GM12878 (cell line): ENCODE results near the gene SMKR1. TPM values are rescaled to one million over a fixed set of nuclear protein-coding genes. Genes with fewer than 3 reads are reported as not detected.

Experiments
- ATAC-seq: fragments of 200-7000 bp; cut with Tn5 transposase; 3 replicates; pipeline ENCODE4 v1.9.1; 2020; ENCODE audit warnings: mild to moderate bottlenecking, moderate library complexity
- BruUV-seq: library from RNA; stranded (reverse); fragments of 400-500 nt; replicated peaks from 2 replicates; lab custom pipeline; 2021; lab: Mats Ljungman, UMichigan
- CTCF ChIA-PET: fragments of 300-600 bp; sonication (Branson Sonifier 250); formaldehyde crosslinking; extraction: SDS; loops from one replicate; lab custom pipeline; 2021; ENCODE audit warnings: inconsistent platforms; lab: Yijun Ruan, JAX
- POLR2A ChIA-PET: fragments of 350-600 bp; formaldehyde crosslinking; extraction: SDS; loops from one replicate; lab custom pipeline; 2021; ENCODE audit warnings: inconsistent platforms; lab: Charles Lee
- RAD21 ChIA-PET: fragments of 300-600 bp; sonication (Branson Sonifier 250); formaldehyde crosslinking; loops from one replicate; lab custom pipeline; 2023; ENCODE audit warnings: antibody characterized with exemption; ENCODE audit not compliant: unreplicated experiment; lab: Charles Lee
- SMC1A ChIA-PET: fragments of 300-600 bp; sonication (Branson Sonifier 250); formaldehyde crosslinking; loops from one replicate; lab custom pipeline; 2023; ENCODE audit not compliant: unreplicated experiment, uncharacterized antibody; lab: Charles Lee
- DNase-seq: peaks from one replicate; pipeline ENCODE4 v3.0.0-alpha.2; 2011; ENCODE audit warnings: low read depth, low spot score
- FAIRE-seq: peaks from 3 replicates; lab custom pipeline; 2011; peaks lifted over from hg19 to GRCh38; lab: Jason Lieb, UNC
- H2AFZ ChIP-seq: 2 replicates; pipeline ENCODE4 v1.6.0; 2011; ENCODE audit warnings: low read depth, low read length, control low read depth; ENCODE audit not compliant: control insufficient read depth
- H3K27ac ChIP-seq: 2 replicates; pipeline ENCODE4 v1.5.1; 2011; ENCODE audit warnings: control low read depth; ENCODE audit not compliant: control insufficient read depth, insufficient read depth
- H3K27me3 ChIP-seq, 2 experiments: replicated peaks in 1 of 2; 2 replicates each; pipeline versions ENCODE4 v1.6.0 to v1.6.1; 2011; ENCODE audit warnings: low read length in 1 of 2; ENCODE audit not compliant: control insufficient read depth in 2 of 2, insufficient read depth in 2 of 2
- H3K36me3 ChIP-seq, 2 experiments: 2 replicates each; pipeline ENCODE4 v1.5.1; 2011; ENCODE audit warnings: low read length in 1 of 2; ENCODE audit not compliant: control insufficient read depth in 2 of 2, insufficient read depth in 2 of 2
- H3K4me1 ChIP-seq: 2 replicates; pipeline ENCODE4 v1.6.1; 2011; ENCODE audit warnings: mild to moderate bottlenecking, low read length, moderate library complexity, mixed read lengths; ENCODE audit not compliant: control insufficient read depth, insufficient read depth
- H3K4me2 ChIP-seq: 2 replicates; pipeline ENCODE4 v1.6.0; 2011; ENCODE audit warnings: control low read depth; ENCODE audit not compliant: control insufficient read depth, insufficient read depth
- H3K4me3 ChIP-seq: fragments of 200-600 bp; sonication (generic); 2 replicates; pipeline ENCODE4 v1.5.1; 2016
- H3K79me2 ChIP-seq: 2 replicates; pipeline ENCODE4 v1.6.0; 2011; ENCODE audit warnings: low read length; ENCODE audit not compliant: control insufficient read depth, insufficient read depth
- H3K9ac ChIP-seq: 2 replicates; pipeline ENCODE4 v1.8.0; 2011; ENCODE audit warnings: low read length, control low read depth, mixed read lengths; ENCODE audit not compliant: control insufficient read depth, insufficient read depth
- H3K9me3 ChIP-seq: replicated peaks from 3 replicates; pipeline ENCODE4 v1.5.1; 2011; ENCODE audit warnings: mild to moderate bottlenecking, low read length; ENCODE audit not compliant: control insufficient read depth, insufficient read depth
- H4K20me1 ChIP-seq: 2 replicates; pipeline ENCODE4 v1.6.0; 2011; ENCODE audit not compliant: control insufficient read depth, insufficient read depth
- CHD4 ChIP-seq: fragments of 200-600 bp; sonication (generic); IDR thresholded peaks from 2 replicates; pipeline ENCODE4 v1.6.1; 2016; ENCODE audit warnings: mild to moderate bottlenecking
- E2F4 ChIP-seq: IDR thresholded peaks from 2 replicates; pipeline ENCODE4 v1.6.1; 2012; ENCODE audit warnings: low read depth, low read length, improper control_type of control experiment
- EZH2 ChIP-seq: IDR thresholded peaks from 2 replicates; pipeline ENCODE4 v1.6.1; 2012; ENCODE audit warnings: low read depth, mild to moderate bottlenecking, control low read depth, inconsistent platforms, low read length, borderline replicate concordance; ENCODE audit not compliant: control insufficient read depth
- NFIC ChIP-seq: IDR thresholded peaks from 2 replicates; pipeline ENCODE4 v1.6.1; 2012; ENCODE audit warnings: low read depth, mild to moderate bottlenecking, inconsistent platforms, low read length, moderate library complexity
- RAD21 ChIP-seq: IDR thresholded peaks from 2 replicates; pipeline ENCODE4 v1.6.1; 2011; ENCODE audit warnings: mild to moderate bottlenecking, low read depth, low read length, moderate library complexity; ENCODE audit not compliant: insufficient read depth
- REST ChIP-seq: IDR thresholded peaks from 2 replicates; pipeline ENCODE4 v1.6.1; 2012; ENCODE audit warnings: mild to moderate bottlenecking, low read depth, low read length
- SMAD1 ChIP-seq: fragments of 450-650 bp; IDR thresholded peaks from 2 replicates; pipeline ENCODE4 v1.6.1; 2018; ENCODE audit warnings: mild to moderate bottlenecking, low read depth; ENCODE audit not compliant: partially characterized antibody
- SPI1 ChIP-seq: IDR thresholded peaks from 2 replicates; pipeline ENCODE4 v1.6.1; 2011; ENCODE audit warnings: low read depth, mild to moderate bottlenecking, low read length, moderate library complexity, borderline replicate concordance; ENCODE audit not compliant: insufficient read depth
- SUPT20H ChIP-seq: IDR thresholded peaks from 2 replicates; pipeline ENCODE4 v1.6.1; 2011; ENCODE audit warnings: low read depth, mild to moderate bottlenecking, low read length, moderate library complexity, borderline replicate concordance; ENCODE audit not compliant: control insufficient read depth
- TCF3 ChIP-seq: IDR thresholded peaks from 2 replicates; pipeline ENCODE4 v1.6.1; 2012; ENCODE audit warnings: low read depth, mild to moderate bottlenecking, low read length, borderline replicate concordance; ENCODE audit not compliant: insufficient read depth
- YBX1 ChIP-seq: fragments of 450-650 bp; IDR thresholded peaks from 2 replicates; pipeline ENCODE4 v1.6.1; 2016; ENCODE audit warnings: antibody characterized with exemption
- WGBS: methylation state at CpG from one replicate; pipeline ENCODE4 v1.1.6; 2016; ENCODE audit warnings: low lambda C conversion rate; ENCODE audit not compliant: insufficient replicate concordance, insufficient coverage; ENCODE audit errors: missing lambda C conversion rate; 5-methylcytosine and 5-hydroxymethylcytosine counted together
- in situ Hi-C: fragments of 300-500 bp; cut with MboI; formaldehyde crosslinking; loops from 9 replicates; pipeline ENCODE4 v1.14.3; 2018; ENCODE audit warnings: mixed read lengths
- intact Hi-C: fragments of 100-400 bp; cut with micrococcal nuclease; formaldehyde crosslinking; loops from one replicate; pipeline ENCODE4 v1.14.2; 2022; ENCODE audit not compliant: unreplicated experiment
- polyA plus RNA-seq, 11 experiments: library from polyadenylated mRNA; depleted of rRNA in 4 of 11; unstranded in 6 of 11; stranded (reverse) in 5 of 11; fragments of >200 nt; fragmentation: Nextera tagmentation in 4 of 11; fragmentation: Illumina TruSeq in 1 of 11; extraction: Ambion mirVana in 4 of 11; extraction: Trizol in 1 of 11; gene quantifications; 1 replicate in 1 of 11; 2 replicates in 10 of 11; pipeline versions ENCODE4 v1.2.1 to v1.2.3, GENCODE V29; 2011 to 2016; ENCODE audit warnings: inconsistent platforms in 2 of 11, missing spikeins in 2 of 11, low read depth in 1 of 11
- total RNA-seq, 4 experiments: library from RNA; depleted of rRNA in 3 of 4; stranded (reverse); fragments of >200 nt in 3 of 4; fragmentation: Illumina TruSeq in 1 of 4; extraction: Trizol in 1 of 4; gene quantifications; 2 replicates each; pipeline versions ENCODE4 v1.2.1 to v1.2.3, GENCODE V29; 2013 to 2021
- TF ChIP-seq, protein P1 (sequence below): fragments of 450-650 bp; IDR thresholded peaks from 2 replicates; pipeline ENCODE4 v1.6.1; 2017; ENCODE audit warnings: antibody characterized with exemption, mild to moderate bottlenecking, moderate library complexity
- TF ChIP-seq, protein P2 (sequence below): IDR thresholded peaks from 2 replicates; pipeline ENCODE4 v1.6.1; 2011; ENCODE audit warnings: mild to moderate bottlenecking, low read depth, low read length, moderate library complexity; ENCODE audit not compliant: insufficient replicate concordance

Gene SMKR1
- total and polyA plus RNA-seq, 10 of the 15 experiments (the other 5 are each of a cell fraction or from before 2014, with no cell fraction given), result 0.37 to 2.6 (median 0.83) TPM

DNA sequence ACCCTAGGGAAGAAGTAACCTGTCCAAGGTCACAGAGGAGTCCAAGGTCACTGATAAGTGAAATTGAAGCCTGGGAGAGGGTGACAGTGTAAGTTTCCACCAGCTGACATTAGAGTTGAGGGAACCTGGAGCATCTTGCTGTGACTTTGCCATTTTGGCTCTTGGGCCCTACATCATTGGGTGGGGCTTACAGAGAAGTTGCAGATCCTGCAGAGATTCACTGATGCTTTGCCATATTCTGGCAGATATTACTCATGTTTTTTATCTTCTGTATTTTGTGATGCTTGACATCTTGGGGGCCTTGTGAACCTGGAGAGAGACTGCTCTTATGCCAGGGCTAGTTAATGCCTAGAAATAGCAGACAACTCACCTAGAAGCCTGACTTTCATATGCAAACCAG lies 36.5 kb downstream of the SMKR1 start (continued):
- no peak for TF ChIP-seq REST
- no peak for TF ChIP-seq SMAD1
- no peak for TF ChIP-seq RAD21
- TF ChIP-seq, all 136 proteins: peak for 0

- POLR2A ChIA-PET, result no interaction called here
- FAIRE-seq, result no peak
- TF ChIP-seq SUPT20H (no peak), YBX1 (no peak), CHD4 (no peak), NFIC (no peak), E2F4 (no peak), SPI1 (no peak), EZH2 (no peak), TCF3 (no peak)
- TF ChIP-seq, protein P1, sequence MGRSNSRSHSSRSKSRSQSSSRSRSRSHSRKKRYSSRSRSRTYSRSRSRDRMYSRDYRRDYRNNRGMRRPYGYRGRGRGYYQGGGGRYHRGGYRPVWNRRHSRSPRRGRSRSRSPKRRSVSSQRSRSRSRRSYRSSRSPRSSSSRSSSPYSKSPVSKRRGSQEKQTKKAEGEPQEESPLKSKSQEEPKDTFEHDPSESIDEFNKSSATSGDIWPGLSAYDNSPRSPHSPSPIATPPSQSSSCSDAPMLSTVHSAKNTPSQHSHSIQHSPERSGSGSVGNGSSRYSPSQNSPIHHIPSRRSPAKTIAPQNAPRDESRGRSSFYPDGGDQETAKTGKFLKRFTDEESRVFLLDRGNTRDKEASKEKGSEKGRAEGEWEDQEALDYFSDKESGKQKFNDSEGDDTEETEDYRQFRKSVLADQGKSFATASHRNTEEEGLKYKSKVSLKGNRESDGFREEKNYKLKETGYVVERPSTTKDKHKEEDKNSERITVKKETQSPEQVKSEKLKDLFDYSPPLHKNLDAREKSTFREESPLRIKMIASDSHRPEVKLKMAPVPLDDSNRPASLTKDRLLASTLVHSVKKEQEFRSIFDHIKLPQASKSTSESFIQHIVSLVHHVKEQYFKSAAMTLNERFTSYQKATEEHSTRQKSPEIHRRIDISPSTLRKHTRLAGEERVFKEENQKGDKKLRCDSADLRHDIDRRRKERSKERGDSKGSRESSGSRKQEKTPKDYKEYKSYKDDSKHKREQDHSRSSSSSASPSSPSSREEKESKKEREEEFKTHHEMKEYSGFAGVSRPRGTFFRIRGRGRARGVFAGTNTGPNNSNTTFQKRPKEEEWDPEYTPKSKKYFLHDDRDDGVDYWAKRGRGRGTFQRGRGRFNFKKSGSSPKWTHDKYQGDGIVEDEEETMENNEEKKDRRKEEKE, result no peak
- TF ChIP-seq, protein P2, sequence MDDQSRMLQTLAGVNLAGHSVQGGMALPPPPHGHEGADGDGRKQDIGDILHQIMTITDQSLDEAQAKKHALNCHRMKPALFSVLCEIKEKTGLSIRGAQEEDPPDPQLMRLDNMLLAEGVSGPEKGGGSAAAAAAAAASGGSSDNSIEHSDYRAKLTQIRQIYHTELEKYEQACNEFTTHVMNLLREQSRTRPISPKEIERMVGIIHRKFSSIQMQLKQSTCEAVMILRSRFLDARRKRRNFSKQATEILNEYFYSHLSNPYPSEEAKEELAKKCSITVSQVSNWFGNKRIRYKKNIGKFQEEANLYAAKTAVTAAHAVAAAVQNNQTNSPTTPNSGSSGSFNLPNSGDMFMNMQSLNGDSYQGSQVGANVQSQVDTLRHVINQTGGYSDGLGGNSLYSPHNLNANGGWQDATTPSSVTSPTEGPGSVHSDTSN, result no peak
Observed at GRCh38 chr7:129540340-129540739, 38.0 kb downstream of the SMKR1 start.

More at GRCh38 chr7:129540340-129540739, 38.0 kb downstream of the SMKR1 start:
- no peaks in the 10 kb centered on the region for H3K9me3 ChIP-seq
- no peaks in the 10 kb centered on the region for H3K79me2 ChIP-seq
- ATAC-seq (no peak), DNase-seq (no peak)
- intact Hi-C loops (no loop called here), in situ Hi-C loops (no loop called here)
- no peak overlapping the region for H3K9ac ChIP-seq
- WGBS, result 47% methylated on average over 10 of the region's 10 CpGs
- H3K4me1 ChIP-seq, result no peaks in the 10 kb centered on the region
- ChIA-PET SMC1A (no interaction called here), RAD21 (no interaction called here), CTCF (no interaction called here)
- no peaks in the 10 kb centered on the region for H3K36me3 ChIP-seq
- H2AFZ ChIP-seq, result no peak overlapping the region
- no peak overlapping the region for H3K4me2 ChIP-seq
- no peaks in the 10 kb centered on the region; a peak in 1 of 4 replicates for H3K27me3 ChIP-seq
- H4K20me1 ChIP-seq, result no peaks in the 10 kb centered on the region
- H3K4me3 ChIP-seq, result no peak overlapping the region
- H3K27ac ChIP-seq, result no peak overlapping the region
- BruUV-seq, result no TSS peak
